ENCODE results near the gene TNFSF15.

- TF ChIP-seq CTCF (conservative IDR thresholded peaks at IDR 0.05; ENCODE audit: low read depth, low read length) (no peak), RAD21 (IDR thresholded peaks at IDR 0.05; ENCODE audit: low read length) (no peak)
Measured at GRCh38 chr9:114770991-114771390, 34.8 kb downstream of the TNFSF15 start.

All from IMR-90 (cell line).